Gastrocnemius medialis (tissue), 4 donors: ENCODE data around the gene SV2C.

Experiments used
- CTCF ChIP-seq, 5 experiments: fragments of 450-650 bp in 3 of 5; fragments of 200-600 bp in 2 of 5; sonication (generic) in 2 of 5; IDR thresholded peaks in 4 of 5; conservative IDR thresholded peaks in 1 of 5; 1 replicate in 4 of 5; 2 replicates in 1 of 5; pipeline ENCODE4 v1.5.1; 2016 to 2019; ENCODE audit warnings: antibody characterized with exemption in 5 of 5, mild to moderate bottlenecking in 3 of 5, moderate library complexity in 3 of 5
- POLR2A ChIP-seq, 2 donors: fragments of 450-650 bp; IDR thresholded peaks; one replicate each; pipeline ENCODE4 v1.6.1; 2017; ENCODE audit warnings: antibody characterized with exemption in 2 of 2, mild to moderate bottlenecking in 2 of 2, moderate library complexity in 2 of 2

- no peak for TF ChIP-seq CTCF (IDR thresholded peaks at IDR 0.05 in 4 of 5, conservative IDR thresholded peaks at IDR 0.05 in 1 of 5)
- TF ChIP-seq POLR2A (IDR thresholded peaks at IDR 0.05), result no peak
These were observed 297.3 kb downstream of the SV2C start for GRCh38 chr5:76380346-76381066.
